DMS 273 (cell line): ENCODE results near the gene LDLRAP1.
"Not testable (repeated sequence)": the region's sequence is repeated elsewhere in the genome, so short reads cannot be mapped to it uniquely, and the experiment has no call there.

Experiments
- DNase-seq: peaks from one replicate; lab custom pipeline; 2025; ENCODE audit not compliant: unreplicated experiment; lab: John Stamatoyannopoulos, UW

Gene LDLRAP1, protein sequence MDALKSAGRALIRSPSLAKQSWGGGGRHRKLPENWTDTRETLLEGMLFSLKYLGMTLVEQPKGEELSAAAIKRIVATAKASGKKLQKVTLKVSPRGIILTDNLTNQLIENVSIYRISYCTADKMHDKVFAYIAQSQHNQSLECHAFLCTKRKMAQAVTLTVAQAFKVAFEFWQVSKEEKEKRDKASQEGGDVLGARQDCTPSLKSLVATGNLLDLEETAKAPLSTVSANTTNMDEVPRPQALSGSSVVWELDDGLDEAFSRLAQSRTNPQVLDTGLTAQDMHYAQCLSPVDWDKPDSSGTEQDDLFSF

DNA sequence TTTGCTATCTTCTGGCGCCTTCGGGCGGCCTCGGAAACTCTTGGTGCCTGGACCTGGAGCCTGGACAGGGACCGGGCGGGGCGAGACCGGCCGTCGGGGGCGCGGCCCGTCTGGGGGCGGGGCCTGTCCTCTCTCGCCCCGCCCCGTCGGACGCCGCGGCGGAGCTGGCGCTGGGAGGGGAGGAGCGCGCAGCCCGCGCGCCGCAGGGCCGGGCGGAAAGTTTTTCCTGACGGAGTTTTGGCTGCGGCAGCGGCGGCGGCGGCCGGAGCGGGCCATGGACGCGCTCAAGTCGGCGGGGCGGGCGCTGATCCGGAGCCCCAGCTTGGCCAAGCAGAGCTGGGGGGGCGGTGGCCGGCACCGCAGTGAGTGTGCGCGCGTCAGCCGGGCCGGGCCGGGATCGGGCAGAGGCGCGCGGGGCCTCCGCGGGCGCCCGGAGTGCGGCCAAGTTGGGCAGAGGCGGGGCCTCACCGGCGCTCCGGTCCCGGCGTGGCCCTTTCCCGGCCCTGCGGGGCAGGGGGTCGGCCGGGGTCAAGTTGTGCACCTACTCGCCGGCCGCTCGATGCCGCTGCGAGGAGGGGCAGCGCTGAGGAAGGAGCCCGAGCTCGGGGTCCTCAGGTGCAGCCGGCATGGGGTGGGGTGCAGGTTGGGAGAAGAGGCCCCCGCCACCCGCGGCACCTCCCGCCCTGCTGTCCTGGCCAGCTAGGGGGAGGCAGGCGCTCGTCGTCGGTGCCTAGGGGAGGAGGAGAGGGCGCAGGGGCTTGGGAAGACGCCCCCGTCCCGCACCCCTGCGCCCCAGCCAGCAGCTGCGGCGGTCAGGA lies at the start of gene LDLRAP1:
LDLRAP1 (plus strand) TSS at position 182 of the 818 bp plus-strand sequence; CDS start at position 275, 93 bp downstream.
- DNase-seq = peak; percentile 87

DNA sequence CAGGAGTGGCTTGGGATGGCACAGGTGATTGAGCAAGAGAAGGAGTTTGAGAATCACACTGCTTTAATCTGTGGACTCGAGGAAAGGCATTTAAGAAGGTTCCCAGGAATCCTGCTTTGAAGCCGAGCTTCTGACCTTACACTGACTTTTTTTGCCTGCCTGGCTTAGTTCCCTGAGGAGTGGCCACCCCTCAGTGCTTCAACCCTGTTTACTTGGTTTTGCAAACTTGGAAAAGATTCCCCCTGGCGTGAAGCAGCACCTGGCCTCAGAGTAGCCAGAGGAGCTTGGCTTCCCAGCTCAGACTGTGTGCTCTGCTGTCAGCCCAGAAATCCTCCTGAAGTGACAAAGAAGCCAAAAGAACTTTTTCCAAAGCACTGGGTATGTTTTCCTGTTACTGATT lies 48.5 kb upstream of the LDLRAP1 start:
- no peak for DNase-seq

DNA sequence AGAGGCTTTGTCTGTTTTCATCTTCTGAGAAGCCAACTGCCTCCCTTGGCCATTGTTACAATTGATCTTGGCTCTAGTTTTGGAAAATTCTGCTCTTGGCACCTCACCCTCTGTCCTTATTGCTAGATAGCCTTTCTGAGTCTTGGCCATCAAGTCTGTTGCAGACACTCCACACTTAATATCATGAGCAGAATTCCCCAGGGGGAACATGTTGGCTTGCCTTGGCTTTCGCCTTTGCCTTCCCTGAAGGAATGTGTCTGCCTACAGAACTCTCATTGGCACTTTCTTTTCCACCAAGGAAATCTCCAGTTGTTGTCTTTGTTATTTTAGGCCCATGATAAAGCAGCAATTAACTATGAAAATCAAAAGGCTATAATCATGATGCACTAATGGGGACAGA lies 42.7 kb upstream of the LDLRAP1 start:
- no peak for DNase-seq

DNA sequence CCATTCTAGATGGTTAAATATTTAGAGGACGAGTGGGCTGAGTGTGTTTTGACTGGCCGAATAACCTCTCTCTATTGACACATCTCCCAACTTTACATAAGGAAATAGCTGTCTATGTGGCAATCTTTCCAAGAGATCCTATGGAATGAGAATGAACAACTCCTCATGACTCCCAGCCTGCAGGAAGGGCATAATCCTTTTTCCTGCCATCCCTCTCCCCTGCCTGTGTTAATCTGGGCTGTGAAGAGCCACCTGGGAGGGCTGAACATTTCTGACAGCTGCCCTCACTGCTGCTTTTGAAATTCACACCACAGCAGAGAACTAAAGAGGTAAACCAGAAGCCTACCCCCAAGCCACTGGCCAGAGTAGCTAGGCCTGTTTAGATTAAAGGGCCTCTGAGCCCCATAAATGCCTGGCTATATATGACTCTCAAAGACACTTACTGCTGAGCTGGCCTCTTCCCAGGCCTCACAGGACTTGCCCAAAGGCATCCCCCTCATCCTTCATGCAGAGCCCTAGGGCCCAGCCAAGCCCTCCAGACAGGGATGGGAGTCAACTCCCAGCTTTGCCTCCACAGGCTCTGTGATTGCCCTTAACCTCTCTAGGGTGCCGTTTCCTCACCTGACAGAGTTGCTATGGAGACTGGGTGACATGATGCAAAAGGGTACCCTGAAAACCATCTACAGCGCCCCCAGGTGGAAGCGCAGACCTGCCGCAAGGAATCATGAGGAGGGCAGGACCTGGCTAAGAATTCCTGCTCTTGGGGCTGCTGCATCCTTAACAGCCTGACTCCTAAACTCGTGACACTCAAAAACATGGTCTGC lies 42.0 kb upstream of the LDLRAP1 start:
- DNase-seq = peak; percentile 41

DNA sequence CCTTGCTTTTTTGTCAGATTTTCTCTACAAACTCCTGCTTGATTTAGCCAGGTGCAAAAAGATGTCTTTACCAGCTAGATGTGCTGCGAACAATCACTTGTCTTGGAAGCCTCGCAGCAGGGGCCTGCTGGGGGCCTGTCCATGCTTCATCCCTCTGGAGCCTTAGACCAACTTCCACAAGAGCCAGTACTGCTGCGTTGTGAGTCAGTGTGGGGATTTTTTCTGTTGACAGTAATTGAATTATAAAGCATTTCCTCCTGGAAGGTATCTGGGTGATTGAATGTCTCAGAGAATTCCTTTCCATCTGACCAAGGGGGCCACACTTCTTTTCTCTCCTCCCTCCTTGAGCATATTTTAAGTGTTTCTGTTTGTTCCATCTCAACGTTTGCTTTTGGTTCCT lies 40.4 kb upstream of the LDLRAP1 start:
- no peak for DNase-seq

DNA sequence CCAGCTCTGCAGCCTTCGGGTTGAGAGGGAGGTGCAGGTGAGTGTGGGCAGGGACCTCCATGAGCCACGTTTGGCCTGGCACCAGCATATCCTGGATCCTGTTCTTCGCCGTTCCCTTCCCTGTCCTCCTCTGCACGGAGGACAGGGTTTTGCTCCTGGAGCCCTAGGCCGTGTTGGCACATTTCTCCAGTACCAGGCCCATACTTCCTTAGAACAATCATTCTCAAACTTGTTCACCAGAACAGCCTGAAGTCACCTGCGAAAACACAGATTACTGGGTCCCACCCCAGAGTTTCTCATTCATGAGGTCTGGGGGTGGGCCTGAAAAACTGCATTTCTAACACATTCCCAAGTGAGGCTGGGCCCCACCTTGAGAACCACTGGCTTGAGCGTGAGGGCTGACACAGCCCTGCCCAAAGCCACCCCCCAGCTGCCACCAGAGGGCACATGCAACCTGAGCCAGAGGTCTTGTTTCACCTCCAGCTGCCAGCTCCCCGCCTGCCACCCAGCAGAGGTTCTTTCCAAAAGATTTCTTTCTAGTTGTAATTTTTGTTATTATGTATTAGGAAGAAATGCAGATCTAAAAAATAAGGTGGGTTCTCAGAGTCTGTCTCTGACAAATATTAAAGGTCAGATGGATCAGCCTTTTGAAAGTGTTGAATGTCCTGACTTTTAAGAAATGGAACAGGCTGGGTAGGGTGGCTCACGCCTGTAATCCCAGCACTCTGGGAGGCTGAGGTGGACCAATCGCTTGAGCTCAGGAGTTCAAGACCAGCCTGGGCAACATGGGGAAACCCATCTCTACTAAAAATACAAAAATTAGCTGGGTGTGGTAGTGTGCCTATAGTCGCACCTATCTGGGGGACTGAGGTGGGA lies 39.6 kb upstream of the LDLRAP1 start:
- DNase-seq = peak; percentile 87

DNA sequence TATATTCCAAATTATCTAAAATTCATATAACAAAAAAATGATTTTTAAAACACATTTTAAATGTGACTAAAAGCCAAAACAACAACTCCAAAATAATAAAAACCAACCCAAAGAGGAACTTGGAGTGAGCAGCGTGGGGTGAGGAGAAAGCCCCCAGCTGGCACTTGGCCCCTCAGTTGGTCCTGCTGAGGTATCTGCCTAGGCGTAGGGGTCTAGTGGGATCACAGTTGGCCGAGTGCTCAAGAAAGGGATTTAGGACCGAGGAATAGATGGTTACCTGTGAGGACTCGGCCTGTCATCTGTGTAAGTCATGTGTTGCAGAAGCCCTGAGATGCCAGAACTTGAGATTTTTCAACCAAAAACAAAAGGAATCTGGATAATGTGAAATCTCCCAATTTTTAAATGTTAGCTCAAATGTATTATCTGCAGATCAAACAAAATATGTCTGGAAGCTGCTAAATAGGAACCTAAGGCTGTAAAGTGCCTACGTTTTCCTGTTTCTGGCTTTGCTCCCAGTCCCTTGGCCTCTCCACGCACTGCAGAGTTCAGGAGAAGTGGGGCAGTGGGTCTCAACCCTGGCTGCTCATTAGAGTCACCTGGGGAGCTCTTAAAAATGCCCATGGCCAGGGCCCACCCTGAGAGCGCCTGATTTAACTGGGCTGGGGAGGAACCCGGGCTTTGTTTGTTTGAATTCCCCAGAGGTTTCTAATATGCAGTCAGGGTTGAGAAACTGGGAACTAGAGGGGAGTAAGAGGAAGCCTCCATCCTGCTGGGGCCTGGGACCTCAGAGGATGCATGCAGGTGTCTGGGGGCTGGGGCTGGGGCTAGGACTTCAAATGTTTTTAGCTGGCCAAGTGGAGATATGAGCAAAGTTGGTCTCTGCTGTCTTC lies 38.5 kb upstream of the LDLRAP1 start:
- DNase-seq = peak; percentile 60

DNA sequence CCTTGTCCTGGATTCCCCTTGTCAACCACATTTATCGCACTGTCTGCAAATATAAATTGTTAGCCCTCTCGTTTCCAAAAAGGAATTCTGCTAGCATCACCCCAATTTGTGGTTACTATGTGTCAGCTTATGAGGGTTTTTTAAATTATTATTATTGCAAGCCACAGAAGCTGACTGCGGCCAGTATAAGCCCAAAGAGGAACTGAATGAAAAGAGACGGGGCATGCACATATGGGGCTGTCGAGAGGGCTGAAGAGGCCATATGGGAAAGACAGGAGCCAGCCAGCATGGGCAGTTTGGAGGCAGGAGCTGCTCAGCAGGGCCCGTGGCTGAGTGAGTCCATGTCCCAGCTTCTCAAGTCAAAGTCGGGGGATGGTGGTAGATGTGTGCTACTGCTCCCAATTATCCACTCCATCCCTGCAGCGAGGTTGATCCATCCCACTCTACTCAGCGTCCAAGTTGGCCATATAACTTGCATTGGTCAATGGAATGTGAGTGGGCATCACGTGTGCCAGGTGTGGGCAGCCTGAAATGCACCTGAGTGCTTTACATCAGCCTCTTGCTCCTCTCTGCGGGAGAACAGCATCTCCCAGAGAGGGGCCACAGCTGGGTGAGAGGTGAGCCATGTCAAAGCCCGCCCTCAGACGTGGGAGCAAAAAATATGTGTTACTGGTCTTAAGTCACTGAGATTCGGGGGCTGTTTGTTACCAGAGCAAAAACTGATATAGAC lies 37.6 kb upstream of the LDLRAP1 start:
- DNase-seq = peak; percentile 78

DNA sequence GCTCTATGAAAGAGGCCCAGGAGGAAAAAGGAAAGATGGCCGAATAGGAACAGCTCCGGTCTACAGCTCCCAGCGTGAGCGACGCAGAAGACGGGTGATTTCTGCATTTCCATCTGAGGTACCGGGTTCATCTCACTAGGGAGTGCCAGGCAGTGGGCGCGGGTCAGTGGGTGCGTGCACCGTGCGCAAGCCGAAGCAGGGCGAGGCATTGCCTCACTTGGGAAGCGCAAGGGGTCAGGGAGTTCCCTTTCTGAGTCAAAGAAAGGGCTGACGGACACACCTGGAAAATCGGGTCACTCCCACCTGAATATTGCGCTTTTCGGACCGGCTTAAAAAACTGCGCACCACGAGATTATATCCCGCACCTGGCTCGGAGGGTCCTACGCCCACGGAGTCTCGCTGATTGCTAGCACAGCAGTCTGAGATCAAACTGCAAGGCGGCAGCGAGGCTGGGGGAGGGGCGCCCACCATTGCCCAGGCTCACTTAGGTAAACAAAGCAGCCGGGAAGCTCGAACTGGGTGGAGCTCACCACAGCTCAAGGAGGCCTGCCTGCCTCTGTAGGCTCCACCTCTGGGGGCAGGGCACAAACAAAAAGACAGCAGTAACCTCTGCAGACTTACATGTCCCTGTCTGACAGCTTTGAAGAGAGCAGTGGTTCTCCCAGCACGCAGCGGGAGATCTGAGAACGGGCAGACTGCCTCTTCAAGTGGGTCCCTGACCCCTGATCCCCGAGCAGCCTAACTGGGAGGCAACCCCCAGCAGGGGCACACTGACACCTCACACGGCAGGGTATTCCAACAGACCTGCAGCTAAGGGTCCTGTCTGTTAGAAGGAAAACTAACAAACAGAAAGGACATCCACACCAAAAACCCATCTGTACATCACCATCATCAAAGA lies 36.6 kb upstream of the LDLRAP1 start:
- DNase-seq = not testable (repeated sequence)

DNA sequence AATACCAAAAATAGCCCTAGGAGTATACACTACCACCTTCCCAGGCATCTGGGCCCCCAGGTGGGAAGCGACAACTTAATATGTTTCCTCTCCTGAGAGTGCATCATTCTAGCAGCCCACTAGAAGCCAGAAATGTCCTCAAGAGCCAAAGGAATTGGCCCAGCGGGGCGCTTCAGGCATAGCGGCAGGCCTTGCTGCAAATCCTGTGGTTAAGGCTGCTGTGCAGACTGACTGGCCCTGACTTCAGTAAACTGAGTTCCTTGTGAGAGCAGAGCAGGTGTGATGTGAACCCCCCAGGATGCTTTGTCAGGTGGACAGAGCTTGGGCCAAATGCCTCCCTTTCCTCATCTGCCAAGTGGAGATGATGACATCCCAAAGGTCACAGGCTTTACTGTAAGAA lies 29.7 kb upstream of the LDLRAP1 start:
- no peak for DNase-seq

DNA sequence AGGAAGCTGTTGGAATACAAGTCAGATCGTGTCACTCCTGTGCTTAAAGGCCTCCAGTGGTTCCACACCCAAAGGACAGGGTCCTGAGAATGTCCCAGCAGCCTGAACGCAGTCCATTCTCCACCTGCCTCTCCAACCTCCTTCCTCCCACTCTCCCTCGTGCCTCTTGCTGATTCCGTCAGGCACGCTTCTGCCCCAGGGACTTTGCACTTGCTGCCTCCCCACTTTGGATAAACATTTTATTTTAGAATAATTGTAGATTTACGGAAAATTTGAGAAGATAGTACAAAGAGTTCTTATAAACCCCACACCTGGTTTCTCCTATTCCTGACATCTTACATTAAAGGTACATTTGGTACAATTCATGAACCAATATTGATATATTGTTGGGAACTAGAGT lies 28.4 kb upstream of the LDLRAP1 start:
- no peak for DNase-seq

DNA sequence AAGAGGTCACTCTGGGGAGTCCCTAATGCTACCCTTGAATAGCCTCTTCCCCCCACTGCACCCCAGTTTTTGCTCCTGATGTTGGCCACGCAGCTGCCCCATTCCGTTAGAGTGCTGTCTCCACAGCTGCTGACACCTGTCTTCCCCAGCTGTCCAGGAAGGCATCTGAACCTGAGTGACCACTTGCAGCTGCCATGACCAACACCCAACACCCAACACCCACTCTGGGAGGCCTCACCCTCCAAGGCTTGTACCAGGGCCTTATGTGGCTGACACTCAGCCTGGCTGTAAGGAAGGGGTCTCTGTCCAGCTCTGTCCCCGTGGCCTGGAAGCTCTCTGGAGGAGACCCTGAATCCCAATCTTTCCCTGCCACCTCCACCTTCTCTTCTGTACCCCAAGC lies 26.7 kb upstream of the LDLRAP1 start:
- no peak for DNase-seq

DNA sequence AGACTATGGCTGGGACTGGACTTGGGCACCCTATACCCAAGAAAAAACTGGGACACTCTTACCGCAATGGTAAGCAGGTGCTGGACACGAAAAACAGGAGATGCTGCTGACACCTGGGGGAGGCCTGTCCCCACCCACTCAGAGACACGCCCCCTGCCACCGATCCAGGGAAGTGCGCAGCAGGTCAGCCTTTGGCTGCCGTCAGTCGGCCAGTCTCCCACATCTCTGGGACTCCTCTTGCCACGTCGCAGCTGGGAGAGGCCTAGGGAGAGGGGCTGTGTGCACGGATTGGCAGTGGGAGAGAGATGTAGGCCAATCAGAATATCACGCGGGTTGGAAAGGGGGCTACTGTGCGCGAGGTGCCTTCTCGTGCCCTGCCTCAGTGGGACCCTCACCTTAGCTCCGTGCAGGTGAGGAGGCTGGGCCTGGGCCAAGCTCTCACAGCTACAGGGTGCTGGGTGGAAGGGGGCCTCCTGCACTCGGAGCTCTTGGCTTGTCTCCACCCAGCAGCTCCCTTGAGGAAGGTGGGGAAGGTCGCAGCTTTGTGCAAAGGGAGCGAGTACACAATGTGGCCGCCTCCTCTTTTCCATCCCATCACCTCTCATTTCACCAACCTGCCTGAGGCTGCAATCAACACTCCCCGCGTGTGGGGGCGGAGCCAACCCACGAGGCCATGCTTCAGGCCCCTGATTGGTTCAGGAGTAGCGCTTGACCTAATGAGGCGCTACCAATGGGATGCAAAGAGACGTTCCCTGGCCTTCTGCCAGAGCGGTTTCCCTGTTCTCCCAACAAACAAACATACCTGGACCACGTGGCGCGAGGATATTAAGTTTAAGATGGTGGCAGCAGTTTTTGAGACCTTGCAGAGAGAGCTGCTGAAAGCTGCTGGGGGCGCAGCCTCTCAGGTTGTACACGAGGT lies 25.7 kb upstream of the LDLRAP1 start:
- DNase-seq = no peak

DNA sequence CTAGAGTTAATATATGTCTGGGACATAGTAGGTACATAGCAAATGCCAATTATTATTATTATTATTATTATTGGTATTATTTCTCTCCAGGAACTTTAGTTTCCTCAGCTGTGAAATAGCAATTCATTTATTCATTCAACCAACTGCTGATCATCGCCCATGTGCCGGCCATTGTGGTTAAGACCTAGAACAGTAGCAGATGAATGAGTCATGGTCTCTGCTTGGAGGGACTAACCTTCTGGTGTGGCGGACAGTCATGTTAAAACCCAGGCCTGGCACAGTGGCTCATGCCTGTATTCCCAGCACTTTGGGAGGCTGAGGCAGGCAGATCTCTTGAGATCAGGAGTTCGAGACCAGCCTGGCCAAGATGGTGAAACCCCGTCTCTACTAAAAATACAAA lies 23.8 kb upstream of the LDLRAP1 start:
- no peak for DNase-seq

DNA sequence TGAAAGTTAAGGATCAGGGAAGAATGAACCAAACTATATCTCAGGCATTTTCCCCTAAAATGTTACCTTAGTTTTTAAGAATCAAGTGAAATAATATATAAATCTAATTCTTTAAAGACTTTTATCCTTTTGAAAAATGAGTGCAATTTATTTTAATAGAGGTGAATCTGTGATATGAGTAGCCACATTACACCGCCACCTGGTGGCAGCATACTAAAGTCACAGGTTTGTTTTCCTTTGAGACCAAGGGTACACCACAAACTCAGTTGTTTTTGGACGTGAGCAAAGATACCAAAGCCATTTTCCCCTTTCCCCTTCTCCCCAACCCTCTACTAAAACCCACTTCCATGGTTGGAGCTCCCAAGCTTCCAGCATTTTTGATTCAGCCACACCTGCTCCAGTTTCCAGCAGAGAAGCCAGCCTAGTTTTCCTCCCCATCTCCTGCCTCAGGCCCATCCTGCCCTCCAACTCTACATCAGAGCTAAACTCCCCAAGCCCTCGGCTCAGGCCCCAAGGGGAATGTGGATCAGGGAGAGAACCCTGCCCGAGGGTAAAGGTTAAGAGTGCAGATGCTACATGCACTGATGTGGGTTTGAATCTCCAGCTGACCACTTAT lies 22.9 kb upstream of the LDLRAP1 start:
- DNase-seq = peak; percentile 81

DNA sequence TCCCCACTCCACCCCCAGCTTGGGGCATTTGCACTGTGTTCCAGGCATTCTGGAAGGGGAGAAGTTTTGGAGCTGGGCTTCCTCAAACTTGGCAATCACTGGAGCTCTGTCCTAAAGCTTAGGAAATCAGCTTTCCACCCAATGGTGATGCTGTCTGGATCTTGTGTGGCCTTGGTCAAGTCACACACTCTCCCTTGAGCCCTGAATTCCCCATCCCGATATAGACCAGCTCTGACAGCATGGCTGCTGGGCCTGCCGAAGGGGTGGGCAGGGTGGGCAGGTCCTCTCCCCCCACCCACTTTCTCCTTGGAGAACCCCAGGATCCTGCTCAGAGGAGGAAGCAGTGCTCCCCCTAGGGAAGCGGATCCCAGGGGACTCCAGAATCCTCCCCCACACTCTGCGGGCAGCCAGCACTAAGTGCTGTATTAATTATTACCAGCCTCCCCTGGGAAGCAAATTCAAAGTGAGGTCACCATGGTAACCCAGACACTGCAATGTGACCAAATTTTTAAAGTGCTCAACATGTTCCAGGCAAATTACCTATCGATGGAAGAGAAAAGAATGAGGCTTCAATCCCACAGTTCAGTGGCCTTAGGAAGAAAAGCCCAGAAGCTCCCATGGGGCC lies 21.3 kb upstream of the LDLRAP1 start:
- peak; percentile 51 for DNase-seq
